ENCODE results near the gene GIPC2.

The GIPC2 gene

GRCh38 chr1:78153092-78153736 lies 107.4 kb downstream of the GIPC2 start:
- DNase-seq = no peak

- DNase-seq = no peak
Measured at GRCh38 chr1:78155121-78155520, 109.4 kb downstream of the GIPC2 start.

- no peak for DNase-seq
Measured at GRCh38 chr1:78156805-78157521, 111.2 kb downstream of the GIPC2 start.

- no peak for DNase-seq
Measured at GRCh38 chr1:78165816-78166215, 120.0 kb downstream of the GIPC2 start.

- DNase-seq = no peak
Measured at GRCh38 chr1:78168306-78168705, 122.5 kb downstream of the GIPC2 start.

GRCh38 chr1:78170859-78171258 lies 125.1 kb downstream of the GIPC2 start:
- no peak for DNase-seq

- DNase-seq = no peak
Measured at GRCh38 chr1:78171736-78172590, 126.2 kb downstream of the GIPC2 start.

- no peak for DNase-seq
Measured at GRCh38 chr1:78176448-78176847, 130.7 kb downstream of the GIPC2 start.

- no peak for DNase-seq
Measured at GRCh38 chr1:78177708-78178270, 132.0 kb downstream of the GIPC2 start.

GRCh38 chr1:78178816-78179215 lies 133.1 kb downstream of the GIPC2 start:
- no peak for DNase-seq

GRCh38 chr1:78184460-78185072 lies 138.8 kb downstream of the GIPC2 start:
- DNase-seq = no peak
